Cardiac septum (tissue), 1 donor: Measurements from ENCODE around the gene CDH23. TPM values are rescaled to one million over a fixed set of nuclear protein-coding genes. Genes with fewer than 3 reads are reported as not detected.
A peak's percentile ranks its signal among the peaks of the same experiment; 100 is the strongest.

Source experiments
- DNase-seq: peaks from one replicate; pipeline ENCODE4 v3.0.0-alpha.2; 2020; ENCODE audit warnings: low spot score
- intact Hi-C: fragments of 100-400 bp; cut with DNase I; formaldehyde crosslinking; loops from one replicate; pipeline ENCODE4 v1.14.0; 2022
- total RNA-seq: library from RNA; stranded (reverse); fragmentation: NEBNext Ultra II Directional; extraction: Animal tissue kit (Norgen Biotek cat#: 25700); gene quantifications from one replicate; pipeline ENCODE4 v1.2.1, GENCODE V29; 2021
- donor health status: DM: no; HTN: no; CAD: no.

CDH23 gene
- total RNA-seq, 1 donor from 2014 or later = 9.3 TPM

GRCh38 chr10:71739358-71739900, 342.7 kb downstream of the CDH23 start:
- no peak for DNase-seq
- intact Hi-C loops = no loop called here

GRCh38 chr10:71740069-71740653, 343.4 kb downstream of the CDH23 start:
- intact Hi-C loops = no loop called here
- no peak for DNase-seq

GRCh38 chr10:71741029-71741428, 344.3 kb downstream of the CDH23 start:
- intact Hi-C loops = no loop called here
- no peak for DNase-seq

GRCh38 chr10:71741671-71742070, 345.0 kb downstream of the CDH23 start:
- intact Hi-C loops = no loop called here
- no peak for DNase-seq

GRCh38 chr10:71742301-71743088, 345.8 kb downstream of the CDH23 start:
- intact Hi-C loops = no loop called here
- no peak for DNase-seq

- DNase-seq = no peak
- intact Hi-C loops = no loop called here
These were observed 346.5 kb downstream of the CDH23 start for GRCh38 chr10:71743089-71743838.

GRCh38 chr10:71743866-71744265, 347.1 kb downstream of the CDH23 start:
- intact Hi-C loops = no loop called here
- DNase-seq = no peak

- intact Hi-C loops = no loop called here
- DNase-seq = no peak
These were observed 348.4 kb downstream of the CDH23 start for GRCh38 chr10:71744897-71745663.

GRCh38 chr10:71745664-71746250, 349.0 kb downstream of the CDH23 start:
- intact Hi-C loops = loop anchor here (1.0 to 2.0 kb wide), 3 partner anchors 17 to 27 kb away; partner anchors contain the start of gene VSIR
- no peak for DNase-seq

GRCh38 chr10:71746344-71747037, 349.8 kb downstream of the CDH23 start:
- DNase-seq = peak; percentile 86
- intact Hi-C loops = loop anchor here (1.0 to 2.0 kb wide), 3 partner anchors 18 to 26 kb away; partner anchors contain the start of gene VSIR

- intact Hi-C loops = loop anchor here (2.0 kb wide), 2 partner anchors 18 to 26 kb away; partner anchors contain the start of gene VSIR
- DNase-seq = no peak
These were observed 350.4 kb downstream of the CDH23 start for GRCh38 chr10:71747039-71747531.

GRCh38 chr10:71747551-71748523, 351.1 kb downstream of the CDH23 start:
- DNase-seq = no peak
- intact Hi-C loops = loop anchor here (2.0 kb wide), 2 partner anchors 17 to 25 kb away; partner anchors contain the start of gene VSIR

- peak; percentile 92 for DNase-seq
- intact Hi-C loops = no loop called here
These were observed 352.0 kb downstream of the CDH23 start for GRCh38 chr10:71748671-71749191.

- intact Hi-C loops = no loop called here
- no peak for DNase-seq
These were observed 352.7 kb downstream of the CDH23 start for GRCh38 chr10:71749396-71749795.

- intact Hi-C loops = no loop called here
- no peak for DNase-seq
These were observed 353.6 kb downstream of the CDH23 start for GRCh38 chr10:71750124-71750841.

- no peak for DNase-seq
- intact Hi-C loops = no loop called here
These were observed 354.3 kb downstream of the CDH23 start for GRCh38 chr10:71750986-71751385.
